ENCODE results near the gene ANTXRL.
"Not testable (repeated sequence)": the region's sequence is repeated elsewhere in the genome, so short reads cannot be mapped to it uniquely, and the experiment has no call there.

Gene ANTXRL

DNA sequence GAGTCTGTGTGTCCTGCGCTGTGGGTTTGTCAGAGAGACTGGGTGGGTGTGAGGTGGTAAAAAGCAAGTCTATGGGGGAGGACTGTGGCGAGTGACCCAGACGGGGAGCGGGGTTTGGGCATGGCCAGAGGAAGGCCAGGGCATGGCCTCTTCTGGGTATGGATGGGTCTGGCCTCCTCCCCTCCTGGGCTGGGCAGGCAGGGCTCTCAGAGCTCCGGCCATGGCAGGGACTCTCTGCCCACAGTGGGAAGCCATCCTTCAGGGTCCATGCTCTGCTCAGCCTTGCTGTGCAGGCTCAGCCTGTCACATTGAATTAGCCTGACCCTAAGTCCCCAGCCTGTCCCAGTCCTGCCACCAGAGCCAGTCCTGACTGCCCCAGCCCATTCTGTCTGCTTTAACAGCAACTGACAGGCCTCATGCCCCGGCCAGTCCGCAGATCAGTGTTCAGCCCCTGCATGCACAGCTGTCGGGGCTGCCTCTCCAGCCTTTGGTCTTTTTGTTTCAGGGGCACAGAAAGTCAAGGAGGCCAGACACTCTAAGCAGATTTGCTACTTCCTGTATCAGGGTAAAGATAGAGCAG lies 7.9 kb downstream of the ANTXRL start:
- TF ChIP-seq, protein P1, sequence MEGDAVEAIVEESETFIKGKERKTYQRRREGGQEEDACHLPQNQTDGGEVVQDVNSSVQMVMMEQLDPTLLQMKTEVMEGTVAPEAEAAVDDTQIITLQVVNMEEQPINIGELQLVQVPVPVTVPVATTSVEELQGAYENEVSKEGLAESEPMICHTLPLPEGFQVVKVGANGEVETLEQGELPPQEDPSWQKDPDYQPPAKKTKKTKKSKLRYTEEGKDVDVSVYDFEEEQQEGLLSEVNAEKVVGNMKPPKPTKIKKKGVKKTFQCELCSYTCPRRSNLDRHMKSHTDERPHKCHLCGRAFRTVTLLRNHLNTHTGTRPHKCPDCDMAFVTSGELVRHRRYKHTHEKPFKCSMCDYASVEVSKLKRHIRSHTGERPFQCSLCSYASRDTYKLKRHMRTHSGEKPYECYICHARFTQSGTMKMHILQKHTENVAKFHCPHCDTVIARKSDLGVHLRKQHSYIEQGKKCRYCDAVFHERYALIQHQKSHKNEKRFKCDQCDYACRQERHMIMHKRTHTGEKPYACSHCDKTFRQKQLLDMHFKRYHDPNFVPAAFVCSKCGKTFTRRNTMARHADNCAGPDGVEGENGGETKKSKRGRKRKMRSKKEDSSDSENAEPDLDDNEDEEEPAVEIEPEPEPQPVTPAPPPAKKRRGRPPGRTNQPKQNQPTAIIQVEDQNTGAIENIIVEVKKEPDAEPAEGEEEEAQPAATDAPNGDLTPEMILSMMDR (IDR thresholded peaks at IDR 0.05; ENCODE audit: extremely low read depth, missing control alignments), result no peak
- DNase-seq (ENCODE audit: low spot score), result no peak

DNA sequence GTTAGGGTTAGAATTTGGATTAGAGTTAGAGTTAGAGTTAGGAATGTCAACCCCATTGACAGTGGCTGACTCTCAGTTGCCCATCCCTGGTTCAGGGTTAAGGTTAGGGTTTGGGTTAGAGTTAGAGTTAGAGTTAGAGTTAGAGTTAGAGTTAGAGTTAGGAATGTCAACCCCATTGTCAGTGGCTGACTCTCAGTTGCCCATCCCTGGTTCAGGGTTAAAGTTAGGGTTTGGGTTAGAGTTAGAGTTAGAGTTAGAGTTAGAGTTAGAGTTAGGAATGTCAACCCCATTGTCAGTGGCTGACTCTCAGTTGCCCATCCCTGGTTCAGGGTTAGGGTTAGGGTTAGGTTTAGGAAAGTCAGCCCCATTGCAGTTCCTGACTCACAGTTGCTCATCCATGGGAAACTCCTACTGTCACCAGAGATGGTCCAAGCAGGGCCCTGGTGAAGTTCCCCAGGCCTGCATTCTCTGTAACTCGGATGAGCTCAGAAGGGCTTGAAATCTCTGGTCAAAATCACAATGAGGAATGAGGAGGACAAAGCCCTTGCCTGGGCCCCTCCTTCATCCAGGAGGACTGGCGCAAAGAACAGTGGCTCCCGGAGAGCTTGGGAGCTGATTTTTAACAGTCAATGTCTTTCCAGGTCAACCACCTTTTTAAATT lies 8.7 kb downstream of the ANTXRL start:
- DNase-seq (ENCODE audit: low spot score), result not testable (repeated sequence)

DNA sequence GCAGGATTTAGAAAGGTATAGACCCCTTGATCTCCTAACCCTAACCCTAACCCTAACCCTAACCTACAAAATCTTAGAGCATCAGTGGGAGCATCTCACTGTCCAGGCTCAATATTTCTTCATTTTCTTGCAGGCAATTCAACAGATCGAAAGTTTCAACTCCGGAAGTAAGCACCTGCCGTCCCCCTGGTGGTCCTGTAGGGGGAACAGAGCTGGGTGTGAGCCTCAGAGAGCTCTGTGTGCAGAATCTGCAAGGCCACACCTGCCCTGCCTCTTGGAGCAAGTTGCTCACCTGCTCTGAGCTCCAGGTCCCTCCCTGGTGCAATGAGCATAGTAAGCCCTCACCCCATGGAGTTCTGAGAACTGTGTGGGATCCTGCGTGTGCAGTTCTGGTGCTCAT lies 9.3 kb downstream of the ANTXRL start:
- not testable (repeated sequence) for DNase-seq (ENCODE audit: low spot score)

DNA sequence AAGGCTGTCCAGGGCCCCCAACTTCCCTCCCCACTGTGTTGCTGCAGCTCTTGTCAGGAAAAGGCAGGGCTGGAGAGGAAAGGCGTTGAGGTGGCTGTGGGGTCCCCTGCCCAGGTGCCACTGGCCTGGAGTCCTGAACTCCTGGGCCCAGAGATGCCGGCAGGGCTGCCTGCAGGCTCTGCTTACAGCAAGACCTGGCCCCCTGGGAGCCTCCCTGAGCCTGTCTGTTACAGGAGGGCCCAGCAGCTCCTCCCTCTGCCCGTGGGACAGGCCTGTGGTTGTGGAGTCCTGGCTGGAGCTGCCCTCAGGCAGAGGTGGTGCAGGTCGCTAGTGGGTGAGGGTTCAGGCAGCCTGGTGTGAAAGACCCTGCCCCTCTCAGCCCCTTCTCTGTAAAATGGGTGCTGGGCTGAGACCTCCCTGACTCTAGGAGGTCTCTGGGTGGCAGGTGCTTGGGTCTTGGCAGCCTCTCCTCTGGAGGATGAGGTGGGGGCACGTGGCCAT lies 9.9 kb downstream of the ANTXRL start:
- no peak for DNase-seq (ENCODE audit: low spot score)
- TF ChIP-seq, protein P1 (IDR thresholded peaks at IDR 0.05; ENCODE audit: extremely low read depth, missing control alignments), result no peak

DNA sequence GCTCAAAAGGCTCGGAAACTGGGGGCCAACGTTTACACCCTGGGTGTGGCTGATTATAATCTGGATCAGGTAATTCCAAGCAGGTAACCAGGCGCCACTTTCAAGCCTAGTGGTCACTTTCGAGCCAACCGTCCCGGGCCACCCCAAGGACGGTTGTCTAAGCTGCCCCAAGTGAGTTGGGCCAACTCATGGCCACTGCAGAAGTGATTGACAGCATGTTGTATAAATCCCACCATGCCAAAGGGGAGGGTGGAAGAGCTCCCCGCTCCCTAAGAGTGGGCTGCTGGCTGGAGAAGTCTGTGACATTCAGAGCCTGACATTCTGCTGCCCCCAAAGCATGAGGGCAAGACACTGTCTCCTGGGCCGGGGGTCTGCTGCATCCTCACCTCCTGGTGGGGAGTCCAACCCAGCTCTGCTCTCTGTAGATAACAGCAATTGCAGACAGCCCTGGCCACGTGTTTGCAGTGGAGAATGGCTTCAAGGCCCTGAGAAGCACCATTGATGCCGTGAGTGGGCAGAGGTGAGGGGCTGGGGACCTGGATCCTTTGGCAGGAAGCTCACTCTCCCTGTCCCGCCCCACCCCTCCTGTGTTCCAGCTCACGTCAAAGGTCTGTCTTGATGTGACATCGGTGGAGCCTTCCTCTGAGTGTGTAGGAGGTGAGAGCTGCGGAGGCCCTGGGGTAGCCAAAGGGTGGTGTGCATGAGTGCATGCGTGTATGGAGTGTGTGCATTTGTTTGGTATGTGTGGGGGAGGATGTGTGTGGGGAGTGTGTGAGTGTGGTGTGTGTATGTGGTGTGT lies 10.8 kb downstream of the ANTXRL start:
- DNase-seq (ENCODE audit: low spot score), result no peak
- TF ChIP-seq, protein P1 (IDR thresholded peaks at IDR 0.05; ENCODE audit: extremely low read depth, missing control alignments), result no peak

DNA sequence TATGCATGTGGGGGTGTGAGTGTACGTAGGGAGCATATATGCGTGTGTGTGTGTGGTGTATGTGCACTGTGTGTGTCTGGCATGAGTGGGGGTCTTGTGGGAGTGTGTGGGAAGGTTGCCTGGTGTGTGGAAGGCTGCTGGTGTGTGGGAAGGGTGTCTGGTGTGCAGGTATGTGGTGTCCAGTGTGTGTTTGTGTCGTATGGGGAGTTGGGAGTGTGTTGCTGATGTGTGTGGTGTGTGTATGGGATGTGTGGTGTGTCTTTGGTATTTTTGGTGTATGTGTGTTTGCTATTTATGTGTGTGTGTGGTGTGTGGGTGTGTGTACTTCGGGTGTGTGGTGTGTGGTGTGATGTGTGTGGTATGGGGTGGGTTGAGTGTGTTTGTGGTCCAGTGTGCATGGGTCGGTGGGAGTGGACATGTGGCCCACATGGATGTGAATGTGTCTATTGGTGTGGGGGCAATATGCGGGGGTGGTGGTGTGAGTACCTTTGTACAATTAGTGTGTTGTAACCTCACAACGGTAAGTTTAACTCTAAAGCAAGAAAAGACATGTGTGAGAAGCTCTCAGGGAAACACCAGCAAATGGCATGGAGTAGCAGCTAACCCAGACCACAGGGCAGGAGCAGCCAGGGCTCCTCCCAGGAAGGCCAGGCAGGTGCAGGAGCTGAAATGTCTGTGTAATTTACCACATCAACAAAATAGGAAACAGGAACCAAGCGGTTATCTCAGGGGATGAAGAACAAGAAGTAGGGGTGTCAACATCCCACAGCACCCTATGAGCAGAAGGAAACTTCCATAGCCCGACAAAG lies 11.9 kb downstream of the ANTXRL start:
- DNase-seq (ENCODE audit: low spot score), result no peak
- TF ChIP-seq, protein P1 (IDR thresholded peaks at IDR 0.05; ENCODE audit: extremely low read depth, missing control alignments), result no peak

DNA sequence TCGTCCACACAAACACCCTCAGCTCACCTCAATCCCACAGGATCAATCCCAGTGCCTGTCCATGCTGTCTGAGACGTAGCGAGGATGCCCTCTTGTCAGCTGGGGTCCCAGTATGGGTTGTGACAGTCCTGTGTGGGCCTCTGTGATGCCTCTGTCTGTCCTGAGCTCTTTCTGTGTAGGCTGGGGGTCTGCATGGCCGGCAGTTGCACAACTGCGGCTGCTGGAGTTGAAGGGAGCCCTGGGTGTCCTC lies 12.4 kb downstream of the ANTXRL start:
- TF ChIP-seq, protein P1 (IDR thresholded peaks at IDR 0.05; ENCODE audit: extremely low read depth, missing control alignments), result no peak
- DNase-seq (ENCODE audit: low spot score), result no peak
